OCI-LY1 (cell line): Measurements from ENCODE around the gene NFIB.

Experiments
- H2AFZ ChIP-seq: fragments of 200-600 bp; sonication (generic), shearing (Covaris generic); 2 replicates; pipeline ENCODE4 v1.6.0; 2014; ENCODE audit warnings: antibody characterized with exemption, mild to moderate bottlenecking, low read length
- H3F3A ChIP-seq: fragments of 200-600 bp; sonication (generic), shearing (Covaris generic); 2 replicates; pipeline ENCODE4 v1.6.0; 2014; ENCODE audit warnings: mild to moderate bottlenecking, antibody characterized with exemption, low read length, moderate library complexity; ENCODE audit not compliant: insufficient read depth
- H3K27ac ChIP-seq: fragments of 200-600 bp; sonication (generic); 2 replicates; pipeline ENCODE4 v1.5.1; 2014; ENCODE audit warnings: low read length, mixed run types, mild to moderate bottlenecking, low read depth; ENCODE audit not compliant: poor library complexity, severe bottlenecking
- H3K27me3 ChIP-seq: fragments of 200-600 bp; sonication (generic); 2 replicates; pipeline ENCODE4 v1.6.0; 2014; ENCODE audit warnings: antibody characterized with exemption, mild to moderate bottlenecking, low read length, moderate library complexity; ENCODE audit not compliant: insufficient read depth
- H3K36me3 ChIP-seq: fragments of 200-600 bp; sonication (generic); 2 replicates; pipeline ENCODE4 v1.6.1; 2014; ENCODE audit warnings: mild to moderate bottlenecking, antibody characterized with exemption, low read length, moderate library complexity, mixed read lengths; ENCODE audit not compliant: insufficient read depth
- H3K4me1 ChIP-seq: fragments of 200-600 bp; sonication (generic); 2 replicates; pipeline ENCODE4 v1.5.1; 2014; ENCODE audit warnings: mild to moderate bottlenecking, low read length, moderate library complexity; ENCODE audit not compliant: insufficient read depth, severe bottlenecking
- H3K4me2 ChIP-seq: fragments of 200-600 bp; sonication (generic), shearing (Covaris generic); 2 replicates; pipeline ENCODE4 v1.6.1; 2014; ENCODE audit warnings: low read length
- H3K4me3 ChIP-seq: fragments of 200-600 bp; sonication (generic); 2 replicates; pipeline ENCODE4 v1.5.1; 2014; ENCODE audit warnings: low read length, low read depth, mild to moderate bottlenecking, mixed read lengths; ENCODE audit not compliant: poor library complexity, severe bottlenecking
- H3K79me2 ChIP-seq: fragments of 200-600 bp; shearing (Covaris generic); 2 replicates; pipeline ENCODE4 v1.6.1; 2016; ENCODE audit warnings: mixed run types, low read length, mixed read lengths; ENCODE audit not compliant: insufficient read depth
- H3K9ac ChIP-seq: fragments of 200-600 bp; sonication (generic), shearing (Covaris generic); 2 replicates; pipeline ENCODE4 v1.6.1; 2014; ENCODE audit warnings: mild to moderate bottlenecking, low read length, mixed read lengths
- H3K9me2 ChIP-seq: fragments of 200-600 bp; sonication (generic), shearing (Covaris generic); 2 replicates; pipeline ENCODE4 v1.6.1; 2014; ENCODE audit warnings: low read depth, mild to moderate bottlenecking, low read length, mixed read lengths
- H3K9me3 ChIP-seq: fragments of 200-600 bp; shearing (Covaris generic); 2 replicates; pipeline ENCODE4 v1.6.1; 2014; ENCODE audit warnings: low read length, mixed read lengths
- H4K20me1 ChIP-seq: fragments of 200-600 bp; sonication (generic), shearing (Covaris generic); 2 replicates; pipeline ENCODE4 v1.6.0; 2016; ENCODE audit warnings: mild to moderate bottlenecking, low read length; ENCODE audit not compliant: insufficient read depth
- CTCF ChIP-seq: fragments of 200-600 bp; sonication (generic), shearing (Covaris generic); IDR thresholded peaks from 2 replicates; pipeline ENCODE4 v1.5.1; 2017; ENCODE audit warnings: mild to moderate bottlenecking, antibody characterized with exemption, low read length, moderate library complexity, mixed read lengths
- EZH2 ChIP-seq: fragments of 200-600 bp; sonication (generic), shearing (Covaris generic); IDR thresholded peaks from 2 replicates; pipeline ENCODE4 v1.8.0; 2017; ENCODE audit warnings: borderline replicate concordance, mixed run types, mild to moderate bottlenecking, antibody characterized with exemption, low read length, moderate library complexity, mixed read lengths

NFIB gene

GRCh38 chr9:14203356-14204056, 110.4 kb downstream of the NFIB start:
- Histone ChIP-seq H3K4me3 (no peak overlapping the region), H3K27me3 (no peaks in the 10 kb centered on the region), H3K79me2 (no peaks in the 10 kb centered on the region), H3K36me3 (no peaks in the 10 kb centered on the region), H3F3A (no peaks in the 10 kb centered on the region), H3K27ac (no peak overlapping the region), H3K9ac (no peak overlapping the region), H3K4me1 (no peaks in the 10 kb centered on the region), H4K20me1 (no peaks in the 10 kb centered on the region), H3K9me3 (no peaks in the 10 kb centered on the region), H2AFZ (no peak overlapping the region), H3K4me2 (no peak overlapping the region), H3K9me2 (no peaks in the 10 kb centered on the region)
- TF ChIP-seq EZH2: no peak

- H3K4me2 ChIP-seq: no peak overlapping the region
- H3K9me3 ChIP-seq: no peaks in the 10 kb centered on the region
- no peaks in the 10 kb centered on the region for H3F3A ChIP-seq
- TF ChIP-seq CTCF (no peak), EZH2 (no peak)
- no peak overlapping the region for H2AFZ ChIP-seq
- no peak overlapping the region for H3K9ac ChIP-seq
- H3K36me3 ChIP-seq: no peaks in the 10 kb centered on the region
- no peaks in the 10 kb centered on the region for H3K27me3 ChIP-seq
- no peaks in the 10 kb centered on the region for H3K79me2 ChIP-seq
- no peaks in the 10 kb centered on the region for H3K4me1 ChIP-seq
- H3K9me2 ChIP-seq: no peaks in the 10 kb centered on the region
- no peak overlapping the region for H3K4me3 ChIP-seq
- H4K20me1 ChIP-seq: no peaks in the 10 kb centered on the region
- H3K27ac ChIP-seq: no peak overlapping the region
These were observed 115.0 kb downstream of the NFIB start for GRCh38 chr9:14198841-14199455.

- no peaks in the 10 kb centered on the region for H3K79me2 ChIP-seq
These were observed 115.7 kb downstream of the NFIB start for GRCh38 chr9:14198047-14198840.

More at GRCh38 chr9:14198047-14198840, 115.7 kb downstream of the NFIB start:
- H3K4me2 ChIP-seq: no peak overlapping the region
- no peaks in the 10 kb centered on the region for H4K20me1 ChIP-seq
- H2AFZ ChIP-seq: no peak overlapping the region
- H3K9ac ChIP-seq: no peak overlapping the region
- H3K27ac ChIP-seq: no peak overlapping the region
- TF ChIP-seq EZH2: no peak
- no peak for TF ChIP-seq CTCF
- H3K4me3 ChIP-seq: no peak overlapping the region
- no peaks in the 10 kb centered on the region for H3K9me3 ChIP-seq
- H3F3A ChIP-seq: no peaks in the 10 kb centered on the region
- no peaks in the 10 kb centered on the region for H3K9me2 ChIP-seq
- no peaks in the 10 kb centered on the region for H3K4me1 ChIP-seq
- H3K36me3 ChIP-seq: no peaks in the 10 kb centered on the region
- no peaks in the 10 kb centered on the region for H3K27me3 ChIP-seq
